GM12878 (cell line): Measurements from ENCODE around the gene RNPS1. TPM values are rescaled to one million over a fixed set of nuclear protein-coding genes. Genes with fewer than 3 reads are reported as not detected.

Experiments
- ATAC-seq: fragments of 200-7000 bp; cut with Tn5 transposase; 3 replicates; pipeline ENCODE4 v1.9.1; 2020; ENCODE audit warnings: mild to moderate bottlenecking, moderate library complexity
- BruUV-seq: library from RNA; stranded (reverse); fragments of 400-500 nt; replicated peaks from 2 replicates; lab custom pipeline; 2021; lab: Mats Ljungman, UMichigan
- CTCF ChIA-PET: fragments of 300-600 bp; sonication (Branson Sonifier 250); formaldehyde crosslinking; extraction: SDS; loops from one replicate; lab custom pipeline; 2021; ENCODE audit warnings: inconsistent platforms; lab: Yijun Ruan, JAX
- POLR2A ChIA-PET: fragments of 350-600 bp; formaldehyde crosslinking; extraction: SDS; loops from one replicate; lab custom pipeline; 2021; ENCODE audit warnings: inconsistent platforms; lab: Charles Lee
- RAD21 ChIA-PET: fragments of 300-600 bp; sonication (Branson Sonifier 250); formaldehyde crosslinking; loops from one replicate; lab custom pipeline; 2023; ENCODE audit warnings: antibody characterized with exemption; ENCODE audit not compliant: unreplicated experiment; lab: Charles Lee
- SMC1A ChIA-PET: fragments of 300-600 bp; sonication (Branson Sonifier 250); formaldehyde crosslinking; loops from one replicate; lab custom pipeline; 2023; ENCODE audit not compliant: unreplicated experiment, uncharacterized antibody; lab: Charles Lee
- DNase-seq: peaks from one replicate; pipeline ENCODE4 v3.0.0-alpha.2; 2011; ENCODE audit warnings: low read depth, low spot score
- FAIRE-seq: peaks from 3 replicates; lab custom pipeline; 2011; peaks lifted over from hg19 to GRCh38; lab: Jason Lieb, UNC
- H2AFZ ChIP-seq: 2 replicates; pipeline ENCODE4 v1.6.0; 2011; ENCODE audit warnings: low read depth, low read length, control low read depth; ENCODE audit not compliant: control insufficient read depth
- H3K27ac ChIP-seq: 2 replicates; pipeline ENCODE4 v1.5.1; 2011; ENCODE audit warnings: control low read depth; ENCODE audit not compliant: control insufficient read depth, insufficient read depth
- H3K27me3 ChIP-seq, 2 experiments: replicated peaks in 1 of 2; 2 replicates each; pipeline versions ENCODE4 v1.6.0 to v1.6.1; 2011; ENCODE audit warnings: low read length in 1 of 2; ENCODE audit not compliant: control insufficient read depth in 2 of 2, insufficient read depth in 2 of 2
- H3K36me3 ChIP-seq, 2 experiments: 2 replicates each; pipeline ENCODE4 v1.5.1; 2011; ENCODE audit warnings: low read length in 1 of 2; ENCODE audit not compliant: control insufficient read depth in 2 of 2, insufficient read depth in 2 of 2
- H3K4me1 ChIP-seq: 2 replicates; pipeline ENCODE4 v1.6.1; 2011; ENCODE audit warnings: mild to moderate bottlenecking, low read length, moderate library complexity, mixed read lengths; ENCODE audit not compliant: control insufficient read depth, insufficient read depth
- H3K4me2 ChIP-seq: 2 replicates; pipeline ENCODE4 v1.6.0; 2011; ENCODE audit warnings: control low read depth; ENCODE audit not compliant: control insufficient read depth, insufficient read depth
- H3K4me3 ChIP-seq: fragments of 200-600 bp; sonication (generic); 2 replicates; pipeline ENCODE4 v1.5.1; 2016
- H3K79me2 ChIP-seq: 2 replicates; pipeline ENCODE4 v1.6.0; 2011; ENCODE audit warnings: low read length; ENCODE audit not compliant: control insufficient read depth, insufficient read depth
- H3K9ac ChIP-seq: 2 replicates; pipeline ENCODE4 v1.8.0; 2011; ENCODE audit warnings: low read length, control low read depth, mixed read lengths; ENCODE audit not compliant: control insufficient read depth, insufficient read depth
- H3K9me3 ChIP-seq: replicated peaks from 3 replicates; pipeline ENCODE4 v1.5.1; 2011; ENCODE audit warnings: mild to moderate bottlenecking, low read length; ENCODE audit not compliant: control insufficient read depth, insufficient read depth
- H4K20me1 ChIP-seq: 2 replicates; pipeline ENCODE4 v1.6.0; 2011; ENCODE audit not compliant: control insufficient read depth, insufficient read depth
- ATF7 ChIP-seq: fragments of 450-650 bp; IDR thresholded peaks from 2 replicates; pipeline ENCODE4 v1.6.1; 2016; ENCODE audit warnings: low read depth, mild to moderate bottlenecking
- CEBPB ChIP-seq, 2 experiments: fragments of 150-350 bp in 1 of 2; IDR thresholded peaks; 2 replicates each; pipeline ENCODE4 v1.6.1; 2012 to 2014; ENCODE audit warnings: low read depth in 2 of 2, low read length in 2 of 2, borderline replicate concordance in 1 of 2, inconsistent platforms in 1 of 2
- CHD2 ChIP-seq: IDR thresholded peaks from 2 replicates; pipeline ENCODE4 v1.6.1; 2011; ENCODE audit warnings: low read depth, low read length, improper control_type of control experiment, borderline replicate concordance
- HDAC6 ChIP-seq: fragments of 200-600 bp; sonication (generic); IDR thresholded peaks from one replicate; pipeline ENCODE4 v1.8.0; 2017; ENCODE audit warnings: antibody characterized with exemption; ENCODE audit not compliant: unreplicated experiment
- JUNB ChIP-seq: IDR thresholded peaks from 2 replicates; pipeline ENCODE4 v1.6.1; 2016; ENCODE audit warnings: antibody characterized with exemption, mild to moderate bottlenecking
- MTA3 ChIP-seq: IDR thresholded peaks from 2 replicates; pipeline ENCODE4 v1.6.1; 2012; ENCODE audit warnings: low read length, inconsistent platforms, borderline replicate concordance
- SP1 ChIP-seq: IDR thresholded peaks from one replicate; pipeline ENCODE4 v1.6.1; 2011; ENCODE audit warnings: low read depth, low read length
- STAT1 ChIP-seq: fragments of 450-650 bp; conservative IDR thresholded peaks from 2 replicates; pipeline ENCODE4 v1.6.1; 2014; ENCODE audit warnings: antibody characterized with exemption, mild to moderate bottlenecking
- SUZ12 ChIP-seq: fragments of 200-600 bp; sonication (generic); IDR thresholded peaks from one replicate; pipeline ENCODE4 v1.6.1; 2018; ENCODE audit warnings: antibody characterized with exemption, mild to moderate bottlenecking; ENCODE audit not compliant: unreplicated experiment
- TAF1 ChIP-seq: IDR thresholded peaks from 2 replicates; pipeline ENCODE4 v1.6.1; 2011; ENCODE audit warnings: mild to moderate bottlenecking, low read depth, low read length, borderline replicate concordance
- YY1 ChIP-seq: IDR thresholded peaks from 2 replicates; pipeline ENCODE4 v1.6.1; 2011; ENCODE audit warnings: low read depth, mild to moderate bottlenecking, low read length
- WGBS: methylation state at CpG from one replicate; pipeline ENCODE4 v1.1.6; 2016; ENCODE audit warnings: low lambda C conversion rate; ENCODE audit not compliant: insufficient replicate concordance, insufficient coverage; ENCODE audit errors: missing lambda C conversion rate; 5-methylcytosine and 5-hydroxymethylcytosine counted together
- in situ Hi-C: fragments of 300-500 bp; cut with MboI; formaldehyde crosslinking; loops from 9 replicates; pipeline ENCODE4 v1.14.3; 2018; ENCODE audit warnings: mixed read lengths
- intact Hi-C: fragments of 100-400 bp; cut with micrococcal nuclease; formaldehyde crosslinking; loops from one replicate; pipeline ENCODE4 v1.14.2; 2022; ENCODE audit not compliant: unreplicated experiment
- polyA plus RNA-seq, 11 experiments: library from polyadenylated mRNA; depleted of rRNA in 4 of 11; unstranded in 6 of 11; stranded (reverse) in 5 of 11; fragments of >200 nt; fragmentation: Nextera tagmentation in 4 of 11; fragmentation: Illumina TruSeq in 1 of 11; extraction: Ambion mirVana in 4 of 11; extraction: Trizol in 1 of 11; gene quantifications; 1 replicate in 1 of 11; 2 replicates in 10 of 11; pipeline versions ENCODE4 v1.2.1 to v1.2.3, GENCODE V29; 2011 to 2016; ENCODE audit warnings: inconsistent platforms in 2 of 11, missing spikeins in 2 of 11, low read depth in 1 of 11
- total RNA-seq, 4 experiments: library from RNA; depleted of rRNA in 3 of 4; stranded (reverse); fragments of >200 nt in 3 of 4; fragmentation: Illumina TruSeq in 1 of 4; extraction: Trizol in 1 of 4; gene quantifications; 2 replicates each; pipeline versions ENCODE4 v1.2.1 to v1.2.3, GENCODE V29; 2013 to 2021
- TF ChIP-seq, protein P1 (sequence below): IDR thresholded peaks from 2 replicates; pipeline ENCODE4 v1.6.1; 2011; ENCODE audit warnings: low read depth, low read length, improper control_type of control experiment, borderline replicate concordance
- TF ChIP-seq, protein P2 (sequence below): IDR thresholded peaks from 2 replicates; pipeline ENCODE4 v1.6.1; 2012; ENCODE audit warnings: low read depth, low read length, improper control_type of control experiment
- TF ChIP-seq, protein P3 (sequence below): IDR thresholded peaks from 2 replicates; pipeline ENCODE4 v1.6.1; 2012; ENCODE audit warnings: improper control_type of control experiment, low read depth, low read length; ENCODE audit not compliant: insufficient replicate concordance
- TF ChIP-seq, protein P4 (sequence below): fragments of 150-350 bp; IDR thresholded peaks from 2 replicates; pipeline ENCODE4 v1.6.1; 2014; ENCODE audit warnings: mild to moderate bottlenecking, low read depth, low read length

Gene RNPS1
- total and polyA plus RNA-seq, 10 of the 15 experiments (the other 5 are each of a cell fraction or from before 2014, with no cell fraction given), result 38.2 to 359 (median 188) TPM

DNA sequence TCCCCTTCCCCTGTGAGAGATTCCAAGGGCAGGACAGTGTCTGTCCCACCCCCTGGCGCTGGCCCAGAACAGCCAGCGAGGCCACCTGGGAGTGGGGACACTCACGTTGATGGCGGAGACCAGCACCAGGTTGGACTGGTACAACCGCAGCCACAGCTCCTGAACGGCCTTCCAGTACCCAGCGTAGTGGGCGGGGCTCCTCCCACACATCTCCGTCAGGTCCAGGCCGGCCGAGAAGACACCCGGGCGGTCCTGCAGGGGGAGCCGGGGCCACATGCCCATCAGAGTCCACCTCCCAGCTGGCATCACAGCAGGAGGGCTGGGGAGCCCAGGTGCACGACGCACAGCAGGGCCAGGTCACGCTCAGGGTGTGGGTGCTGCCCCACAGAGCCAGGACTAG is 23.6 kb downstream of the RNPS1 start (continued):
- TF ChIP-seq, protein P1, sequence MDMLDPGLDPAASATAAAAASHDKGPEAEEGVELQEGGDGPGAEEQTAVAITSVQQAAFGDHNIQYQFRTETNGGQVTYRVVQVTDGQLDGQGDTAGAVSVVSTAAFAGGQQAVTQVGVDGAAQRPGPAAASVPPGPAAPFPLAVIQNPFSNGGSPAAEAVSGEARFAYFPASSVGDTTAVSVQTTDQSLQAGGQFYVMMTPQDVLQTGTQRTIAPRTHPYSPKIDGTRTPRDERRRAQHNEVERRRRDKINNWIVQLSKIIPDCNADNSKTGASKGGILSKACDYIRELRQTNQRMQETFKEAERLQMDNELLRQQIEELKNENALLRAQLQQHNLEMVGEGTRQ, result no peak
- TF ChIP-seq, protein P2, sequence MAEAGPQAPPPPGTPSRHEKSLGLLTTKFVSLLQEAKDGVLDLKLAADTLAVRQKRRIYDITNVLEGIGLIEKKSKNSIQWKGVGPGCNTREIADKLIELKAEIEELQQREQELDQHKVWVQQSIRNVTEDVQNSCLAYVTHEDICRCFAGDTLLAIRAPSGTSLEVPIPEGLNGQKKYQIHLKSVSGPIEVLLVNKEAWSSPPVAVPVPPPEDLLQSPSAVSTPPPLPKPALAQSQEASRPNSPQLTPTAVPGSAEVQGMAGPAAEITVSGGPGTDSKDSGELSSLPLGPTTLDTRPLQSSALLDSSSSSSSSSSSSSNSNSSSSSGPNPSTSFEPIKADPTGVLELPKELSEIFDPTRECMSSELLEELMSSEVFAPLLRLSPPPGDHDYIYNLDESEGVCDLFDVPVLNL, result no peak
- no peak for TF ChIP-seq JUNB
- TF ChIP-seq ATF7, result no peak
- TF ChIP-seq, protein P3, sequence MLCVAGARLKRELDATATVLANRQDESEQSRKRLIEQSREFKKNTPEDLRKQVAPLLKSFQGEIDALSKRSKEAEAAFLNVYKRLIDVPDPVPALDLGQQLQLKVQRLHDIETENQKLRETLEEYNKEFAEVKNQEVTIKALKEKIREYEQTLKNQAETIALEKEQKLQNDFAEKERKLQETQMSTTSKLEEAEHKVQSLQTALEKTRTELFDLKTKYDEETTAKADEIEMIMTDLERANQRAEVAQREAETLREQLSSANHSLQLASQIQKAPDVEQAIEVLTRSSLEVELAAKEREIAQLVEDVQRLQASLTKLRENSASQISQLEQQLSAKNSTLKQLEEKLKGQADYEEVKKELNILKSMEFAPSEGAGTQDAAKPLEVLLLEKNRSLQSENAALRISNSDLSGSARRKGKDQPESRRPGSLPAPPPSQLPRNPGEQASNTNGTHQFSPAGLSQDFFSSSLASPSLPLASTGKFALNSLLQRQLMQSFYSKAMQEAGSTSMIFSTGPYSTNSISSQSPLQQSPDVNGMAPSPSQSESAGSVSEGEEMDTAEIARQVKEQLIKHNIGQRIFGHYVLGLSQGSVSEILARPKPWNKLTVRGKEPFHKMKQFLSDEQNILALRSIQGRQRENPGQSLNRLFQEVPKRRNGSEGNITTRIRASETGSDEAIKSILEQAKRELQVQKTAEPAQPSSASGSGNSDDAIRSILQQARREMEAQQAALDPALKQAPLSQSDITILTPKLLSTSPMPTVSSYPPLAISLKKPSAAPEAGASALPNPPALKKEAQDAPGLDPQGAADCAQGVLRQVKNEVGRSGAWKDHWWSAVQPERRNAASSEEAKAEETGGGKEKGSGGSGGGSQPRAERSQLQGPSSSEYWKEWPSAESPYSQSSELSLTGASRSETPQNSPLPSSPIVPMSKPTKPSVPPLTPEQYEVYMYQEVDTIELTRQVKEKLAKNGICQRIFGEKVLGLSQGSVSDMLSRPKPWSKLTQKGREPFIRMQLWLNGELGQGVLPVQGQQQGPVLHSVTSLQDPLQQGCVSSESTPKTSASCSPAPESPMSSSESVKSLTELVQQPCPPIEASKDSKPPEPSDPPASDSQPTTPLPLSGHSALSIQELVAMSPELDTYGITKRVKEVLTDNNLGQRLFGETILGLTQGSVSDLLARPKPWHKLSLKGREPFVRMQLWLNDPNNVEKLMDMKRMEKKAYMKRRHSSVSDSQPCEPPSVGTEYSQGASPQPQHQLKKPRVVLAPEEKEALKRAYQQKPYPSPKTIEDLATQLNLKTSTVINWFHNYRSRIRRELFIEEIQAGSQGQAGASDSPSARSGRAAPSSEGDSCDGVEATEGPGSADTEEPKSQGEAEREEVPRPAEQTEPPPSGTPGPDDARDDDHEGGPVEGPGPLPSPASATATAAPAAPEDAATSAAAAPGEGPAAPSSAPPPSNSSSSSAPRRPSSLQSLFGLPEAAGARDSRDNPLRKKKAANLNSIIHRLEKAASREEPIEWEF, result no peak
- TF ChIP-seq, all 136 proteins: peak for 0

DNA sequence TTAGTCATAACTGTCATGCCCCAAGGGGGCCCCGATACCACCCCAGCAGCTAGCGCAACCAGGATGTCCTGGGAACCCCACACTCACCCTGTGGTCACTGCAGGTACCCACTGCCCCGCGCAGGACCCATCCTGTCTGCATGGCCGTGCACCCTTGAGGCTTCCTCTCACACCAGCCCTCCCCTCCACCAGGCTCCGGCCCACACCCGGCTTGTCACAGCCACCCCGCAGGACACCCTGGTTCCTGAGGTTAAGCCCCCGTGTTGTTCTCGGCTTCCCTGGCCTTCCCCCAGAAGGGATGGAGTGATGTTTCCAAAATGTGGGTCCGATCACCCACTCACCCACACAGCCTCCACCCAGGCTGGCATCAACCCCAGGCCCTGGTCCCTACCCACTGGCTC is 24.1 kb downstream of the RNPS1 start:
- peaks cover 0 to 22% of the 10 kb centered on the region in 2 experiments; a peak in 2 of 4 replicates for H3K36me3 ChIP-seq
- TF ChIP-seq CEBPB (IDR thresholded peaks at IDR 0.05; ENCODE audit: borderline replicate concordance in 1 of 2, low read depth in 2 of 2, low read length in 2 of 2) (no peak), SP1 (no peak), YY1 (no peak), MTA3 (no peak), TAF1 (no peak), CHD2 (no peak), STAT1 (no peak), HDAC6 (no peak), SUZ12 (no peak)
- TF ChIP-seq, protein P4, sequence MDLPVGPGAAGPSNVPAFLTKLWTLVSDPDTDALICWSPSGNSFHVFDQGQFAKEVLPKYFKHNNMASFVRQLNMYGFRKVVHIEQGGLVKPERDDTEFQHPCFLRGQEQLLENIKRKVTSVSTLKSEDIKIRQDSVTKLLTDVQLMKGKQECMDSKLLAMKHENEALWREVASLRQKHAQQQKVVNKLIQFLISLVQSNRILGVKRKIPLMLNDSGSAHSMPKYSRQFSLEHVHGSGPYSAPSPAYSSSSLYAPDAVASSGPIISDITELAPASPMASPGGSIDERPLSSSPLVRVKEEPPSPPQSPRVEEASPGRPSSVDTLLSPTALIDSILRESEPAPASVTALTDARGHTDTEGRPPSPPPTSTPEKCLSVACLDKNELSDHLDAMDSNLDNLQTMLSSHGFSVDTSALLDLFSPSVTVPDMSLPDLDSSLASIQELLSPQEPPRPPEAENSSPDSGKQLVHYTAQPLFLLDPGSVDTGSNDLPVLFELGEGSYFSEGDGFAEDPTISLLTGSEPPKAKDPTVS, result no peak
- TF ChIP-seq, all 136 proteins: peak for 0
- Histone ChIP-seq H3K4me2 (no peak overlapping the region), H3K27ac (no peak overlapping the region), H3K27me3 (no peaks in the 10 kb centered on the region), H3K9ac (no peak overlapping the region), H3K79me2 (no peaks in the 10 kb centered on the region; the same call in 1 of the 2 replicates), H3K4me1 (no peaks in the 10 kb centered on the region), H3K9me3 (no peaks in the 10 kb centered on the region), H2AFZ (no peak overlapping the region), H4K20me1 (no peaks in the 10 kb centered on the region), H3K4me3 (no peak overlapping the region)
- no peak for FAIRE-seq
- no TSS peak for BruUV-seq
- intact Hi-C loops (no loop called here), in situ Hi-C loops (no loop called here)
- ChIA-PET RAD21 (interaction anchor here (1.0 kb wide), 1 partner anchor 117 kb away, joined by 3 read pairs; no protein-coding TSS in a partner anchor), SMC1A (no interaction called here), CTCF (no interaction called here), POLR2A (no interaction called here)
- DNase-seq, result no peak
- ATAC-seq, result no peak
- WGBS, result 90% methylated on average over 11 of the region's 11 CpGs
